ENCODE measurements around the gene FTO. TPM values are rescaled to one million over a fixed set of nuclear protein-coding genes. Genes with fewer than 3 reads are reported as not detected.
"Not testable (repeated sequence)": the region's sequence is repeated elsewhere in the genome, so short reads cannot be mapped to it uniquely, and the experiment has no call there.

FTO gene
- polyA plus RNA-seq, 1 donor from 2014 or later, result 80.1 TPM

DNA sequence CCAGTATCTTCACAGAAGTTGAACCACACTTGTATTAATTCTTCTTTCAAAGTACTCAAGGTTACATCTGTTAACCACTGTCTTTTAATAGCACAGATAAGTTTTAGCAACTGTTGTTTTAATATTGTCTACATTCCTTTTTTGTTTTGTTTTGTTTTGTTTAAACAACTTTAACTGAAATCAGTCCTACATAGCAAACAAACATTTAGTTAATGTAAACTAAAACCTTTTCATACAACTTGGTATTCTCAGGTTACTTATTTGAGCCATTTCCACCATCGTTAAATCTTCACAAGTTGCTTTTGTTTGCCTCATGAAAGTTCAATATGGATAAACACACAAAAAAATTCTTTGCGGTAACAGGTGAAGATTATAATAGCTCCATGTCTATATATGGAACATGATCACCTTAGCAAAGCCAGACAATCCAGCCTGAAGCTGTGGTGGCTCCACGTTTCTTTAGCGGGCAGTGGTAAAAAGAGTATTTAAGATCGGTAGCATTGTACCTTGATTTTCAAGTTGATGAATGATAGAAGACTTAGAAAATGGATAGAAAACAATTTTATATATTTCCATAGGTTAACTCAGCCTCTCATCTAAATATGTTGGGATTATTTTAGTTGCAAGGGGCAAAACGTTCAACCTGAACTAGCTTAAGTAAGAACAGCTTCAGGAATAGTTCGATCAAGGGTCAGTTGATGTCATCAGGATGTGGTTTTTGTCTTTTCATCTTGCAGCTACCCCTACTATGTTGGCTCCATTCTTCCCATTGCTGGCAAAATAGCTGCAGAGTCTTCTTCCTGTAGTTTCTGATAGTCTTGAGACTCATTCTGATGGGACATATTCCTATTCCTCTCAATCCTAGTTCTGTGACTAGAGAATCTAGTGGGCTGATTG, 182.8 kb downstream of the FTO start (continued):
- TF ChIP-seq RAD21 (conservative IDR thresholded peaks at IDR 0.05), result no peak

DNA sequence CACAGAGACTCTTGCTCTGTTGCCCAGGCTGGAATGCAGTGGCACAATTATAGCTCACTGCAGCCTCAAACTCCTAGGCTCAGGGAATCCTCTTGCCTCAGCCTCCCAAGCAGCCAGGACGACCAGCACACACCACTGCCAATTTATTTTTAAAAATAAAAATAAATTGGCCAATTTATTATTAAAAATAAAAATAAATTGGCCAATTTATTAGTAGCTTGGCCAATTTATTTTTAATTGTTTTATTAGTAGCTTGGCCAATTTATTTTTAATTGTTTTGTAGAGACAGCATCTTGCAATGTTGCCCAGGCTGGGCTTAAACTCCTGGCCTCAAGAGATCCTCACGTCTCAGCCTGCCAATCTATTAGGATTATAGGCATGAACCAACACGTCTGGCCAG, 184.3 kb downstream of the FTO start:
- H3K9me3 ChIP-seq (ENCODE audit: low read length), result no peaks in the 10 kb centered on the region
- no peak overlapping the region for H3K9ac ChIP-seq (ENCODE audit: low read length)
- H3K4me3 ChIP-seq (ENCODE audit: low read length), result no peak overlapping the region
- H3K4me2 ChIP-seq (ENCODE audit: low read length), result no peak overlapping the region
- no peaks in the 10 kb centered on the region for H3K27me3 ChIP-seq (ENCODE audit: insufficient read depth, low read depth, low read length)
- no peaks in the 10 kb centered on the region for H3K79me2 ChIP-seq (replicated peaks; ENCODE audit: insufficient read depth, low read length)
- H3K9me2 ChIP-seq (ENCODE audit: insufficient read depth, low read length), result no peaks in the 10 kb centered on the region
- no peaks in the 10 kb centered on the region for H3F3A ChIP-seq (ENCODE audit: insufficient read depth, low read length, poor library complexity, severe bottlenecking)
- no peak for TF ChIP-seq MXI1 (conservative IDR thresholded peaks at IDR 0.05; ENCODE audit: poor library complexity, severe bottlenecking)
- TF ChIP-seq, protein P1, sequence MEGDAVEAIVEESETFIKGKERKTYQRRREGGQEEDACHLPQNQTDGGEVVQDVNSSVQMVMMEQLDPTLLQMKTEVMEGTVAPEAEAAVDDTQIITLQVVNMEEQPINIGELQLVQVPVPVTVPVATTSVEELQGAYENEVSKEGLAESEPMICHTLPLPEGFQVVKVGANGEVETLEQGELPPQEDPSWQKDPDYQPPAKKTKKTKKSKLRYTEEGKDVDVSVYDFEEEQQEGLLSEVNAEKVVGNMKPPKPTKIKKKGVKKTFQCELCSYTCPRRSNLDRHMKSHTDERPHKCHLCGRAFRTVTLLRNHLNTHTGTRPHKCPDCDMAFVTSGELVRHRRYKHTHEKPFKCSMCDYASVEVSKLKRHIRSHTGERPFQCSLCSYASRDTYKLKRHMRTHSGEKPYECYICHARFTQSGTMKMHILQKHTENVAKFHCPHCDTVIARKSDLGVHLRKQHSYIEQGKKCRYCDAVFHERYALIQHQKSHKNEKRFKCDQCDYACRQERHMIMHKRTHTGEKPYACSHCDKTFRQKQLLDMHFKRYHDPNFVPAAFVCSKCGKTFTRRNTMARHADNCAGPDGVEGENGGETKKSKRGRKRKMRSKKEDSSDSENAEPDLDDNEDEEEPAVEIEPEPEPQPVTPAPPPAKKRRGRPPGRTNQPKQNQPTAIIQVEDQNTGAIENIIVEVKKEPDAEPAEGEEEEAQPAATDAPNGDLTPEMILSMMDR (IDR thresholded peaks at IDR 0.05; ENCODE audit: poor library complexity, severe bottlenecking), result no peak
- TF ChIP-seq RAD21 (conservative IDR thresholded peaks at IDR 0.05), result no peak
- no peak for TF ChIP-seq POLR2AphosphoS5 (IDR thresholded peaks at IDR 0.05)
- TF ChIP-seq EZH2 (IDR thresholded peaks at IDR 0.05; ENCODE audit: borderline replicate concordance, insufficient read depth, low read length, poor library complexity, severe bottlenecking), result no peak
- TF ChIP-seq, protein P2, sequence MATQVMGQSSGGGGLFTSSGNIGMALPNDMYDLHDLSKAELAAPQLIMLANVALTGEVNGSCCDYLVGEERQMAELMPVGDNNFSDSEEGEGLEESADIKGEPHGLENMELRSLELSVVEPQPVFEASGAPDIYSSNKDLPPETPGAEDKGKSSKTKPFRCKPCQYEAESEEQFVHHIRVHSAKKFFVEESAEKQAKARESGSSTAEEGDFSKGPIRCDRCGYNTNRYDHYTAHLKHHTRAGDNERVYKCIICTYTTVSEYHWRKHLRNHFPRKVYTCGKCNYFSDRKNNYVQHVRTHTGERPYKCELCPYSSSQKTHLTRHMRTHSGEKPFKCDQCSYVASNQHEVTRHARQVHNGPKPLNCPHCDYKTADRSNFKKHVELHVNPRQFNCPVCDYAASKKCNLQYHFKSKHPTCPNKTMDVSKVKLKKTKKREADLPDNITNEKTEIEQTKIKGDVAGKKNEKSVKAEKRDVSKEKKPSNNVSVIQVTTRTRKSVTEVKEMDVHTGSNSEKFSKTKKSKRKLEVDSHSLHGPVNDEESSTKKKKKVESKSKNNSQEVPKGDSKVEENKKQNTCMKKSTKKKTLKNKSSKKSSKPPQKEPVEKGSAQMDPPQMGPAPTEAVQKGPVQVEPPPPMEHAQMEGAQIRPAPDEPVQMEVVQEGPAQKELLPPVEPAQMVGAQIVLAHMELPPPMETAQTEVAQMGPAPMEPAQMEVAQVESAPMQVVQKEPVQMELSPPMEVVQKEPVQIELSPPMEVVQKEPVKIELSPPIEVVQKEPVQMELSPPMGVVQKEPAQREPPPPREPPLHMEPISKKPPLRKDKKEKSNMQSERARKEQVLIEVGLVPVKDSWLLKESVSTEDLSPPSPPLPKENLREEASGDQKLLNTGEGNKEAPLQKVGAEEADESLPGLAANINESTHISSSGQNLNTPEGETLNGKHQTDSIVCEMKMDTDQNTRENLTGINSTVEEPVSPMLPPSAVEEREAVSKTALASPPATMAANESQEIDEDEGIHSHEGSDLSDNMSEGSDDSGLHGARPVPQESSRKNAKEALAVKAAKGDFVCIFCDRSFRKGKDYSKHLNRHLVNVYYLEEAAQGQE (IDR thresholded peaks at IDR 0.05; ENCODE audit: borderline replicate concordance), result no peak
- TF ChIP-seq EP300 (conservative IDR thresholded peaks at IDR 0.05; ENCODE audit: poor library complexity, severe bottlenecking), result no peak
- no peaks in the 10 kb centered on the region for H3K36me3 ChIP-seq (ENCODE audit: insufficient read depth, low read length)
- no peaks in the 10 kb centered on the region for H4K20me1 ChIP-seq (ENCODE audit: insufficient read depth)
- H3K27ac ChIP-seq (ENCODE audit: low read length), result no peak overlapping the region
- H2AFZ ChIP-seq (ENCODE audit: low read depth, low read length), result no peak overlapping the region

DNA sequence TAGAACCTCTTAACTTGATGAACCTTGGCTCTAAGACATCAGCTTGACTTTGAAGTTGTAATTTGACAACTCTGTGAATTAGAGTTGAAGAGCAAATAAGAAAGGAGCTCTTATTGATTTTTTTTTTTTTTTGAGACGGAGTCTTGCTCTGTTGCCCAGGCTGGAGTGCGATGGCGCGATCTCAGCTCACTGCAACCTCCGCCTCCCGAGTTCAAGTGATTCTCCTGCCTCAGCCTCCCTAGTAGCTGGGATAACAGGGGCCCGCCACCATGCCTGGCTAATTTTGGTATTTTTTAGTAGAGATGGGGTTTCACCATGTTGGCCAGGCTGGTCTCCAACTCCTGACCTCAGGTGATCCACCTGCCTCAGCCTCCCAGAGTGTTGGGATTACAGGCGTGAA, 186.9 kb downstream of the FTO start:
- H3K9me3 ChIP-seq (ENCODE audit: low read length); H3K4me2 ChIP-seq (ENCODE audit: low read length); H3K4me3 ChIP-seq (ENCODE audit: low read length); H4K20me1 ChIP-seq (ENCODE audit: insufficient read depth); H3F3A ChIP-seq (ENCODE audit: insufficient read depth, low read length, poor library complexity, severe bottlenecking); H3K36me3 ChIP-seq (ENCODE audit: insufficient read depth, low read length); H3K27me3 ChIP-seq (ENCODE audit: insufficient read depth, low read depth, low read length); H3K9me2 ChIP-seq (ENCODE audit: insufficient read depth, low read length); H3K27ac ChIP-seq (ENCODE audit: low read length); H2AFZ ChIP-seq (ENCODE audit: low read depth, low read length); H3K9ac ChIP-seq (ENCODE audit: low read length); H3K79me2 ChIP-seq (replicated peaks; ENCODE audit: insufficient read depth, low read length): not testable (repeated sequence)

All from neural cell (in vitro differentiated cells).